GM18519 (cell line): ENCODE measurements around the gene NOP10.
"Not testable (repeated sequence)": the region's sequence is repeated elsewhere in the genome, so short reads cannot be mapped to it uniquely, and the experiment has no call there.

Source experiments
- ATAC-seq: cut with Tn5 transposase; IDR thresholded peaks from one replicate; pipeline ENCODE4 v1.9.1; 2021; ENCODE audit warnings: mild to moderate bottlenecking, moderate library complexity; ENCODE audit not compliant: unreplicated experiment, low FRiP score

NOP10 gene

DNA sequence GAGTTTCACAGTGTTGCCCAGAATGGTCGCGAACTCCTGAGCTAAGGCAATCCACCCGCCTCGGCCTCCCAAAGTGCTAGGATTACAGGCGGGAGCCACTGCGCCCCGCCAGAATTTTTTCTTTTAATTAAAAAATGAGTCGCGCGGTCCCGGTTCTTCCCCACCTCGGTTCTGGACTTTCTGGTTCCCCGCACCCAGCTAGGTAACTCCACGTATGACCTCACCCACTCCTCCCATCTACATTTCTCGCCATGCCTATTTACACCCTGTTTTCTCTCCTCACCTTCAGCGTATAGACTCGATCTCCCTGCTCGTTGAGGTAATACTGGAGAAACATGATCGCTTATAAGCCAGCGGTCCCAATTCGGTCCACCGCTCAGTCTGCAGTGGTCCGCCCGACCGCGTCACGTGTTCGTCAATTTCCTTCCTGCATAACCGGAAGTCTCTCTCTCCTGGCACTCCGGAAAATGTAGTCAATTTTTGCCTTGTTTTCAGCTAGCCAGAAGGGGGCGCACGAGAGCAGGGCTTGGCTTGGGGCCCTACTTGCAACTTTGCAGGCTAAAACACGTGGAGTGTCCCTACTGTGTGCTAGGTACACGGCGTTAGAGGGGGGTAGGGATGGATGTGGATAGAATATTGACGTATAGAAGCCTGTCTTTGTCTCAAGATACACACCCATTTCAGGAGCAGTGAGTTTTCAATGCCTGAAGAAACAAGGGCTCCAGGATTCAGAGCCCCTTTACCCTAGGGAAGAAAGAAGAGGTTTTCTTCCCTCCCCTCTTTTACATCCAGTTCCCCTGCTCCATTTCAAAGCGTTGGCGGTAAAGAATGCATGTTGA lies at the start of gene NOP10, which contains the start of gene NUTM1:
Gene NOP10, minus strand, starts transcription at position 400 of the 839 bp plus-strand sequence. Its CDS starts 63 bp downstream, at position 337.
Gene NUTM1, plus strand, starts transcription at position 579 of the 839 bp plus-strand sequence. CDS start 382 bp downstream, outside the sequence.
- ATAC-seq, result peak; percentile 62

- ATAC-seq, result not testable (repeated sequence)
Observed at GRCh38 chr15:34389594-34390086, 46.7 kb upstream of the NOP10 start.

GRCh38 chr15:34381829-34382521 lies 39.0 kb upstream of the NOP10 start:
- ATAC-seq, result not testable (repeated sequence)

DNA sequence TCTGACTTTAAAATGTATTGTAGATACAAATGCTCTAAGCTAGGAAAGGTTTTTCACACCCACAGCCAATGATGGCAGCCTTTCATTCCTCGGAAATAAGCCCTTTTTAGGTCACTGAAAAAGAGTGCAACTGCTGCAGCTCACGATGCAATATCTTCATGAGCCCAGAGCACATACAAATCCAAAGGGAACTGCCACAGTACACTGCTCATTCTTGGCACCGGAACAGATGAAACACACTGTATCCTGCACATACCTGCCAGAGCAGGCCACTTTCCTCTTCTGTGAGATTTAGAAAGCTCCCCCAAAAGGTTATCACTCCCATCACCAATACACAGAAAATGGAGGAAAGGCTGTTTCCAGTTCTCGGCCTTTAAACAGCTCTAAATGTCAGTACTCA lies 37.6 kb upstream of the NOP10 start:
- ATAC-seq, result not testable (repeated sequence)

GRCh38 chr15:34376856-34377255 lies 33.9 kb upstream of the NOP10 start:
- ATAC-seq, result no peak

- ATAC-seq, result not testable (repeated sequence)
Observed at GRCh38 chr15:34375541-34375940, 32.6 kb upstream of the NOP10 start.

DNA sequence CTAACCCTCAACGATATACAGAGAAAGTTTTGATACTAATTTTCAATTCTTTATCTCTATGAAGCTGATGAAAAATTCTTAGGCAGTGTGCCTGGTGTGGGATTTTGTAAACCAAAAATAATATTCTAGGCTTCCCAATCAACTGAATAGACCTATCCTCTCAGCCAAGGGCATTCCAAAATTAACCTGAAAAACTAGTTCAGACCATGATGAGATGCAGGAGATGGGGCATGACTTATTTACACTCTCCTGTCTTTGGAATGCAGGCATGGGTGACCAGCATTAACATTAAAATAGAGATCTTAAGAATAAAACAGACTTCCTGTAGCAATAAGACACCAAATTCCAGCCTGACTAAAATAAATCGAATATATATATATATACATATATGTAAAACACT lies 31.9 kb upstream of the NOP10 start:
- ATAC-seq, result no peak

DNA sequence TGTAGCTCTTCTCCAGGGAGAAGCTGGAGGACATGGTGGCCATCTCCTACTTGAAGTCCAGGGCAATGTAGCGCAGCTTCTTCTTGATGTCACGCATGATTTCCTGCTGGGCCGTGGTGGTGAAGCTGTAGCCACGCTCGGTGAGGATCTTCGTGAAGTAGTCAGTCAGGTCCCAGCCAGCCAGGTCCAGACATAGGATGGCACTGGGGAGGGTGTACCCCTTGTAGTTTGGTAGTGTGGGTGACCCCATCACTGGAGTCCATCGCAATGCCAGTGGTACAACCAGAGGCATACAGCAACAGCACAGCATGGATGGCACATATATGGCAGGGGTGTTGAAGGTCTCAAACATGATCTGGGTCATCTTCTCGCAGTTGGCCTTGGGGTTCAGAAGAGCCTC lies 31.0 kb upstream of the NOP10 start:
- no peak for ATAC-seq

DNA sequence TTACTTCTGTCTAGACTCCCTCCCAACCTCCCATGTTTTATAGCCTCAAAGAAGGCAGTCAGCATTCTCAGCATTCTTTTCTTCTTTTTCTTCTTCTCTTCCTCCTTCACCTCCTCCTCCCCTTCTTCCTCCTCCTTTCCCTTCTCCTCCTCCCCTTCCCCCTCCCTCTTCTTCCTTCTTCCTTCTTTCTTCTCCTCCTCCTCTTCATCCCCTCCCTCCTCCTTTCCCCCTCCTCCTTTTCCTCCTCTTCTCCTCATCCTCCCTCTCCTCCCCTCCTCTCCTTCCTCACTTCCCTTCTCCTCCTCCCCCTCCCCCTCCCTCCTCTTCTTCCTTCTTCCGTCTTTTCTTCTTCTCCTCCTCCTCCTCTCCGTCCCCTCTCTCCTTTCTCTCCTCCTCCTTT lies 27.7 kb upstream of the NOP10 start:
- ATAC-seq, result no peak

DNA sequence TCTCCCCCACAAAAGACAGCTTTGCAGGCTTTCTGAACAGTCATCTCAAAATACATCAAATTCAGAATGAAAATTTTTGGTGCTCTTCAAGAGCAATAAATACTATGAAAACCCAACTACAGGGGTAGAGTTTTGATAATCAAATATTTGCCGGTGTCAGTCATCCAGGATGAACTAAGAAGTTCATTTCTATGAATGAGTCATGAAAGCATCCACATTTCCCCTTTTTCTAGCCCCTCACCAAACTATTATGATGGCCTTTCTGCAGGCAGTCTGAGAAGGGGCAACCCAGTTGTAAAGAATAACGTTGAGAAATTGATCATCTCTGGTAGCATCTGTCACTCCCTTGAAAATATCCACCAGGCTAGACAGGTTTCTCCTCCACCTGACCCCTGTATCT lies 27.2 kb upstream of the NOP10 start:
- no peak for ATAC-seq

DNA sequence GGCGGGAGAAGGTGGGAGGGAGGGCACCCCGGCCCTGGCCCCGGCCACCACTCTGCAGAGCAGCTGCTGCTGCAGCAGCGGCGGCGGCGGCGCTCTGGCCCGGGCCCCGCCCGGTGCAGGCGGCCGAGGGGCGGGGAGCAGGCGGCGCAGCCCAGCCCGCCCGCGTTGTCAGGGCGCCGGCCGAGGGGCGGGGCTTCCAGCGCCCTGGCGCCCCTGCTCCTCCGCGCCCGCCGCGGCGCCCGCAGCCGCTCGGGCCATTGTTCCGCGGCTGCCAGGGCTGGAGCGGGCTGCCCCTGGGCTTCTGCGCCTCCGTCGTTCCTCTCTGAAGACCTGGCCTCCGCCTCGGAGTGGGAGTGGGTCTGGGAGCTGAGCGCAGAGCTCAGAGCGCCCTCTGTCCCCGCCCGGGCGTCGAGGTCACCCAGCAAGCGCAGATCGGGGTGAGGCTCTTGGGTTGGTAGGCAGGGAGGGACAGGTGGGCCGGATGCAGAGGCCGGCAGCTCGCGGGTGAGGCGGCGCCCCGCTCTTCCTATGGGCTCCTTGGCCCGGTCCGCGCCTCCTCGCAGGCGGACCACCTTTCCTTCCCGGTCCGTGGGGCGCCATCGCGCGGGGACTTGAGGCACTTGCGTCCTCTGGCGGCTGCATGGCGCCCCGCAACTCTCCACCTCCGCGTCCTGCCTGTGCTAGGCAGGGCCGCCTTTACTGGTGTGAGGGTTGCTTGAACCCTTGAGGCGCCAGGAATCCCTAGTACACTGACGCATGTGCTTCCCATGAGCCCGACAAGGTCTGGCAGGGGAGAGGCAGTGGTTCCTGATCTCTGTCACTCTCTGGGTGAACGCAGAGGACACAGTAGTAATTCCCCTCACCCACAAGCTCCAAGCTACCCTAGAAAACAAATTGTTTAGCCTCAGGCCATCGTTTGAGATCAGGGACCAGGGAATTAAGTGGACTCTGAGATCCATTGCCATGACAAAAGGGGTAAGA lies 24.5 kb upstream of the NOP10 start, which contains the start of gene LPCAT4:
Gene LPCAT4, minus strand, starts transcription at position 96 of the 981 bp plus-strand sequence. CDS start 96 bp downstream, outside the sequence.
- ATAC-seq, result peak; percentile 62

DNA sequence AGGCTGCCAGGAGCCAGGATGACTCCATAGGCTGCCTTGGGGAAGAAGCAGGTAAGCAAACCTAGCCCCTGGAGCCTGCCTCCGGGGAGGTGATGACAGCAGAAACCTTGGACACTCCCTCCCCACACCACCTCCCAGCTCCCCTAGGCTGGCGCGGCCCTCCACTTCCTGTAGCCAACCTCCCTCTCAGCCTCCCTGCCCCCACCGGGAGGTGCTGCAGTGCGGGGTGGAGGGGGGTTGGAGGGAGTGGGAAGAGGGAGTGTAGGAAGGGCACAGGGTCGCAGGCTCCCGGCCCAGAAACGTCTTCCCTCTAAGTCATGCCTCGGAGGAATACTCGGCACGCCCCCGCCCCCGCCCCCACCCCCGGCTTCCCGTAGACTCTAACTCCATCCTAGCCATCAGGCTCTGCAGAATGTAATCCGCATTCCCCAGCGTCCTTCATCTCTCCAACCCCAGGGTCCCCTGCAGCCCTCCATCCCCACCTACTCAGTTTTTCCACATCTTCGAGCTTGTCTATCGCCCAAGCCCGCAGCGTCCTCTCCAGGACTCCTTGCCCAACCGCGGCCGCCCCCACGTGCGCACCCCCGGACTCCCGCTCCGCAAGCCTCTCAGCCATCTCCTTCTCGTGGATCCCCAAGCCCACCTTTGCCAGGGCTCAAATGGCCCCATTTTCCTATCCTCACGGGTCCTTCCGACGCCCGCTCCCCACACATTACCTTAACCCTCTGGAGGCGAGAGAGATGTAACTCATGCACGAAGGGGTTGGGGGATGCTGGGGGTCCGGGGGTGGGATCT lies 23.5 kb upstream of the NOP10 start:
- ATAC-seq, result no peak

GRCh38 chr15:34365836-34366235 lies 22.9 kb upstream of the NOP10 start:
- ATAC-seq, result no peak

- no peak for ATAC-seq
Observed at GRCh38 chr15:34365091-34365825, 22.3 kb upstream of the NOP10 start.

DNA sequence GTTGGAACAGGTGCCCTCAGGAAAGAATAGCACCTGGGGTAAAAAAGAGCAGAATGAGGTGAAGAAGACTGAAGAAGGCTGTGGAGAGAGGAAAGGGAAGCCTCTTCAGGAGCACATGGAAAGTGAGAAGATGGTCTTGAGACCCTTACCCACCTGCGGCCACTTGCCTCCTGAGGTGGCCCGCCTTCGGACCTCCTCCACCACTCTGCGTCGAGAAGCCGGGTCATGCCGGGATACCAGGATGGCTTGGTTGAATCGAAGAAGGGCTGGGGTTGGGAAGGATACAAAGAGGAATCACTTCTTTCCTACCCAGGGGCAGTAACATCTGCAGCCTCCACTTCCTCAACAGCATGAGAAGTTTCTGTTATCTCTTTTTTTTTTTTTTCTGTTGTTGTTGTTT lies 21.1 kb upstream of the NOP10 start:
- no peak for ATAC-seq

DNA sequence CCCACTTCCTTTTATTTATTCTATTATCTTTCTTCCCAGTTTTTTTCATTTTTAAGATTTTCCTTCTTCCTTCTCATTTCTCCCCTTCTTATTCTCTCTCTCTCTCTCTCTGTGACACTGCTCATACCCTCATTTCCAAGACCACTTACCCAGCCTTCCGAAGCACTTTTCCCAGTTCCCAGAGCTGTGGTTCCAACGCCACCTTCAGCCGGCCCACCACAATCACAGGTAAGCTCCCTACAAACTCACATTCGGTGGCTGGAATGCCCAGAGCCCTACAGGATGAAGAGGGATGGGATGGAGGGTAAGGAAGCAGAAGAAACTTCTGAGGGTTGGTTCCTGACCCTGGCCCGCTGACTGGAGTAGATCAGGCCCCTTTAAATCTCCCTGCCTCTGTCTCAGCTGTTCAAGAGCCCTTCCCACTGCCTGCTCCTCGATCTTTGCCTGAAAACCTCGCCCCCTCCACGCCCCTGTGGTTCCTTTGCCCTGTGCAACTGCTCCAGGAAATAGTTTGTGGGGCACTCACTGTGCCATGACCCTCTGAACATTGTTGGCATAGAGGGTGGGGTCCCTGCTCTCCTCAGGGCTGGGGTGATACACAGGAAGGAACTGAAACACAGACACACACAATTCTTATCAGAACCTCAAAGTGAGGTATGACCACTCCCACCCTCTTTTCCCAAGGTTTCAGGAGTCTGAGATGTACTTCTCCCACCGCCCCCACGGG lies 19.3 kb upstream of the NOP10 start:
- ATAC-seq, result no peak

DNA sequence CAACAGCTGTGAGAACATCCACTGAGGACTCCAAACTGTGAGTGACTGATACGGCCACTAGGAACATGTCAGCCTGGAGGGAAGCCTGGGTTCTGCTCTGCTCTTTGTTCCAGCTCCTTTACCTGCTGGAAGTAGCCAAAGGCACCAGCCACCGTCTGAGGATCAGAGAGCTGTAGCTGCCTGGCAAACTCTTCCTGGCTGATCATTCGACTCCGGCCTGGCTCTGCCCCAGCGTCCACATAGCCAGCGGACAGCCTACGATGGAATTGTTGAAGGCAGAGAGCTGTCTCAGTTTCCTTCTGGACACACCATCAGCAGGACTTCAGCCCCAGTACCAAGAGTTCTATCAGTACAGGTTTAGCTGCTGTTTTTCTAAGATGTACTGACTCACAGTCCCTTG lies 18.3 kb upstream of the NOP10 start:
- no peak for ATAC-seq

GRCh38 chr15:34360298-34360697 lies 17.4 kb upstream of the NOP10 start:
- ATAC-seq, result no peak
